ENCODE results near the gene KLHL40.

The KLHL40 gene

GRCh38 chr3:42712688-42713372 lies 27.5 kb downstream of the KLHL40 start:
- H3K4me3 ChIP-seq (ENCODE audit: low read depth, low read length) = no peak overlapping the region
- CTCF ChIA-PET = interaction anchor here (1.2 kb wide), 2 partner anchors 17 to 30 kb away, joined by 3 to 4 read pairs; no protein-coding TSS in a partner anchor
- POLR2A ChIA-PET = no interaction called here
- no peak for DNase-seq (ENCODE audit: low read depth, low spot score)
- TF ChIP-seq CTCF (IDR thresholded peaks at IDR 0.05; ENCODE audit: insufficient read depth, low read length, missing control alignments) = no peak

GRCh38 chr3:42713747-42714146 lies 28.4 kb downstream of the KLHL40 start:
- ChIA-PET POLR2A (no interaction called here), CTCF (interaction anchor here (1.2 kb wide), 1 partner anchor 16 kb away, joined by 4 read pairs; no protein-coding TSS in a partner anchor)
- TF ChIP-seq CTCF (IDR thresholded peaks at IDR 0.05; ENCODE audit: insufficient read depth, low read length, missing control alignments) = no peak
- H3K4me3 ChIP-seq (ENCODE audit: low read depth, low read length) = no peak overlapping the region
- DNase-seq (ENCODE audit: low read depth, low spot score) = no peak

GRCh38 chr3:42714171-42714852 lies 29.0 kb downstream of the KLHL40 start:
- DNase-seq (ENCODE audit: low read depth, low spot score) = no peak
- no peak for TF ChIP-seq CTCF (IDR thresholded peaks at IDR 0.05; ENCODE audit: insufficient read depth, low read length, missing control alignments)
- H3K4me3 ChIP-seq (ENCODE audit: low read depth, low read length) = no peak overlapping the region
- ChIA-PET CTCF (interaction anchor here (1.2 kb wide), 1 partner anchor 15 kb away, joined by 4 read pairs; no protein-coding TSS in a partner anchor), POLR2A (no interaction called here)

GRCh38 chr3:42717306-42717705 lies 32.0 kb downstream of the KLHL40 start:
- CTCF ChIA-PET = no interaction called here
- no peak overlapping the region for H3K4me3 ChIP-seq (ENCODE audit: low read depth, low read length)
- no peak for DNase-seq (ENCODE audit: low read depth, low spot score)

GRCh38 chr3:42718338-42718737 lies 33.0 kb downstream of the KLHL40 start:
- CTCF ChIA-PET = no interaction called here
- TF ChIP-seq CTCF (IDR thresholded peaks at IDR 0.05; ENCODE audit: insufficient read depth, low read length, missing control alignments) = no peak

More at GRCh38 chr3:42717306-42717705, 32.0 kb downstream of the KLHL40 start:
- POLR2A ChIA-PET = no interaction called here
- TF ChIP-seq CTCF (IDR thresholded peaks at IDR 0.05; ENCODE audit: insufficient read depth, low read length, missing control alignments) = no peak

GRCh38 chr3:42719002-42719401 lies 33.7 kb downstream of the KLHL40 start:
- DNase-seq (ENCODE audit: low read depth, low spot score) = no peak
- POLR2A ChIA-PET = no interaction called here
- H3K4me3 ChIP-seq (ENCODE audit: low read depth, low read length) = no peak overlapping the region
- no peak for TF ChIP-seq CTCF (IDR thresholded peaks at IDR 0.05; ENCODE audit: insufficient read depth, low read length, missing control alignments)
- CTCF ChIA-PET = no interaction called here

More at GRCh38 chr3:42718338-42718737, 33.0 kb downstream of the KLHL40 start:
- H3K4me3 ChIP-seq (ENCODE audit: low read depth, low read length) = no peak overlapping the region
- POLR2A ChIA-PET = no interaction called here
- no peak for DNase-seq (ENCODE audit: low read depth, low spot score)
